8988T (cell line): ENCODE data around the gene SLC37A1.
"Not testable (repeated sequence)": the region's sequence is repeated elsewhere in the genome, so short reads cannot be mapped to it uniquely, and the experiment has no call there.

Source experiments
- DNase-seq: peaks from one replicate; pipeline ENCODE4 v3.0.0; 2011

Gene SLC37A1

GRCh38 chr21:42624095-42624790 lies 110.6 kb downstream of the SLC37A1 start:
- DNase-seq: no peak

DNA sequence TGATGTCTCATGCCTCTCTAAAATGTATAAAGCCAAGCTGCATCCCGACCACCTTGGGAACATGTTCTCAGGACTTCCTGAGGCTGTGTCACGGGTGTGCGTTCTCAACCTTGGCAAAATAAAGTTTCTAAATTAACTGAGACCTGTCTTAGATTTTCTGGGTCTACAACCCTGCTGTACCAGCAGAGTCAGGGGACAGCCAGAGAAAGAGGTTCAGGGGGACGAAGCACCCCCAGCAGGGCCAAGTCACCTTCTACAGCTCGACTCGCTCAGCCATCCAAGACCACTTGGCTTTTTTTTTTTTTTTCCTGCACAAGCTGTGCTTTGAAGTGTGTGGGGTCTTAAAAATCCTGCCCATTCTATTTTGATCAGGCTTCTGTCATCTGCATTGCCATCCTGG lies 111.3 kb downstream of the SLC37A1 start:
- DNase-seq: no peak

GRCh38 chr21:42626171-42626570 lies 112.5 kb downstream of the SLC37A1 start:
- DNase-seq: no peak

DNA sequence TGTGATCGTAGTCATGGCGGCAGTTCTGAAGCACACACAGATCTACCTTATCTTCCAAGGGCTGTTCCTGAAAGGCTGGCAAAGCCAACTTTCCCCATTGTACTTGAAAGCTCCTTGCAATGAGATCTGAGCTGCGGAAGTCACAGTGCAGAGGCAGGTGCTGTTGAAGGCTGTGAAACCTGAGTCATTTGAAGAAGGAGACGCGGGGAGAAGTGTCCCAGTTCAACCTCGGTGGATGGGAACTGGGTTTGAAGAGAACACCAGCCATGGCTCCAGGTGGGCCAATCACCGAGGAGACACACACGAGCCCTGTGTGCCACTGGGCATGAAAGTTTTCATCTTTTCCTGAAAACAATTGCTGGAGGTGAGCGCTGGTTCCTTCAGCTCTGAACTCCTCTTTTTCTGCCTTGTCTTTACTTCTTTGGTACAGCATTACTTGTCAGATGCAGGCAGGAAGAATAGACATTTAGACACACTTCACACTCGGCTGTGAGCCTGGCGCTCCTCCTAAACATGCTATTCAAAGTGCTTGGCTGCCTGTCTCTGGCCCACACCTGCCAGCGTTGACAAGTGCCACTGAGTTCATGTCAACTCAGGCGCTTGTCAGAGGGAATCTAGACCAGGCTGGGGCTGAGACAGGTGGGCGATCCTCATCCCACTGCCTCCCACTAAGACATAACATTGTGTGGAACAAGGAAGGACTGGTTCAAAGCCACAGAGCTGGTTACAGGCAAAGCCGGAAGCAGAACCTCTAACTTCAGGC lies 114.1 kb downstream of the SLC37A1 start:
- no peak for DNase-seq

DNA sequence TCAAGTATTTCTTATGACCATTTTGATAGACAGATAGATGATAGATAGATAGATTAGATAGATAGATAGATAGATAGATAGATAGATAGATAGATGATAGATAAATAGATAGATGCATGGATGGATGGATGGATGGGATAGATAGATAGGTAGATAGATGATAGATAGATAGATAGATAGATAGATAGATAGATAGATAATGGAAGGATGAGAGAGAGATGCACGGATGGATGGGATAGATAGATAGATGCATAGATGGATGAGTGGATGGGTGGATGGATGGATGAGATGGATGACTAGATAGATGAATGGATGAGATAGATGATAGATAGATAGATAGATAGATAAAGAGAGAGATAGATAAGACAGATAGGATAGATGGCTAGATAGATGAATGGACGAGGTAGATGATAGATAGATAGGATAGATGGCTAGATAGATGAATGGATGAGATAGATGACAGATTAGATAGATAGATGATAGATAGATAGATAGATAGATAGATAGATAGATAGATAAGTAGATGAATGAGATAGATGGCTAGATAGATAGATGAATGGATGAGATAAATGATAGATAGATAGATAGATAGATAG lies 114.9 kb downstream of the SLC37A1 start:
- not testable (repeated sequence) for DNase-seq

GRCh38 chr21:42629933-42630589 lies 116.4 kb downstream of the SLC37A1 start:
- DNase-seq: no peak

- DNase-seq: no peak
Measured at GRCh38 chr21:42630626-42631025, 117.0 kb downstream of the SLC37A1 start.
